Measurements from ENCODE around the gene SEPTIN3. TPM values are rescaled to one million over a fixed set of nuclear protein-coding genes. Genes with fewer than 3 reads are reported as not detected.

SEPTIN3 gene
- total and polyA plus RNA-seq, 10 of the 15 experiments (the other 5 are each of a cell fraction or from before 2014, with no cell fraction given) = 0.05 to 3.1 (median 0.87) TPM

- Histone ChIP-seq H3K79me2 (ENCODE audit: control insufficient read depth, insufficient read depth, low read length) (peaks cover 40% of the 10 kb centered on the region), H3K27me3 (replicated peaks in 1 of 2; ENCODE audit: control insufficient read depth in 2 of 2, insufficient read depth in 2 of 2, low read length in 1 of 2) (no peaks in the 10 kb centered on the region), H3K9me3 (replicated peaks; ENCODE audit: control insufficient read depth, insufficient read depth, low read length) (no peaks in the 10 kb centered on the region), H2AFZ (ENCODE audit: control insufficient read depth, low read depth, low read length) (no peak overlapping the region), H3K27ac (ENCODE audit: control insufficient read depth, insufficient read depth) (peak overlapping the region; percentile 94), H4K20me1 (ENCODE audit: control insufficient read depth, insufficient read depth) (no peaks in the 10 kb centered on the region), H3K4me2 (ENCODE audit: control insufficient read depth, insufficient read depth) (peak overlapping the region; percentile 94), H3K4me1 (ENCODE audit: control insufficient read depth, insufficient read depth, low read length) (peaks cover 75% of the 10 kb centered on the region), H3K9ac (ENCODE audit: control insufficient read depth, insufficient read depth, low read length) (peak overlapping the region; percentile 73), H3K36me3 (ENCODE audit: control insufficient read depth in 2 of 2, insufficient read depth in 2 of 2, low read length in 1 of 2) (peaks cover 19 to 20% of the 10 kb centered on the region in 2 experiments), H3K4me3 (no peak overlapping the region)
- BruUV-seq (replicated peaks) = TSS peak; percentile 90
- FAIRE-seq (peak; percentile 95), DNase-seq (ENCODE audit: low read depth, low spot score) (peak; percentile 98), ATAC-seq (peak; percentile 67)
- intact Hi-C loops (cut with micrococcal nuclease; ENCODE audit: unreplicated experiment) (loop anchor here (1.0 to 2.0 kb wide), 4 partner anchors 14 to 107 kb away; partner anchors contain the start of genes SREBF2 and TNFRSF13C), in situ Hi-C loops (cut with MboI) (loop anchor here (5.0 kb wide), 1 partner anchor 243 kb away; the partner anchor contains the start of gene MEI1)
- RAD21 ChIA-PET (ENCODE audit: unreplicated experiment) = interaction anchor here (0.9 to 8.6 kb wide), 23 partner anchors 9 to 498 kb away, joined by 3 to 408 read pairs (median 9); partner anchors contain the start of genes CCDC134, CENPM, MEI1 and SHISA8
- POLR2A ChIA-PET = interaction anchor here (0.6 to 12.6 kb wide), 21 partner anchors 10 to 500 kb away, joined by 3 to 599 read pairs (median 5); partner anchors contain the start of genes CENPM, MEI1, PMM1 and SHISA8
- CTCF ChIA-PET = interaction anchor here (0.7 to 8.3 kb wide), 39 partner anchors 10 to 500 kb away, joined by 3 to 234 read pairs (median 5); partner anchors contain the start of genes CCDC134, MEI1, SMDT1 and SMIM45
- 0% methylated on average over 13 of the region's 13 CpGs for WGBS (ENCODE audit: insufficient coverage, insufficient replicate concordance, low lambda C conversion rate, missing lambda C conversion rate)
- SMC1A ChIA-PET (ENCODE audit: uncharacterized antibody, unreplicated experiment) = interaction anchor here (0.7 to 11.9 kb wide), 28 partner anchors 9 to 273 kb away, joined by 3 to 321 read pairs (median 5); partner anchors contain the start of genes MEI1, NAGA, SHISA8 and SMIM45
- TF ChIP-seq NR2F1 (conservative IDR thresholded peaks at IDR 0.05) = peak; percentile 35; the same call in 1 of the 2 replicates
- peak; percentile 34; the same call in 1 of the 2 replicates for TF ChIP-seq IRF3 (IDR thresholded peaks at IDR 0.05)
- TF ChIP-seq SMARCA5 (IDR thresholded peaks at IDR 0.05) = peak; percentile 69
- no peak for TF ChIP-seq BCL3 (IDR thresholded peaks at IDR 0.05; ENCODE audit: borderline replicate concordance, insufficient read depth, low read depth, low read length, poor library complexity, severe bottlenecking)
- peak; percentile 92 for TF ChIP-seq RAD51 (IDR thresholded peaks at IDR 0.05)
- TF ChIP-seq MYC (IDR thresholded peaks at IDR 0.05; ENCODE audit: insufficient read depth, insufficient read length, insufficient replicate concordance, low read length, severe bottlenecking) = peak; percentile 66
- TF ChIP-seq BCL11A (IDR thresholded peaks at IDR 0.05; ENCODE audit: low read depth, low read length) = peak; percentile 45; the same call in 1 of the 2 replicates
- TF ChIP-seq, protein P1, sequence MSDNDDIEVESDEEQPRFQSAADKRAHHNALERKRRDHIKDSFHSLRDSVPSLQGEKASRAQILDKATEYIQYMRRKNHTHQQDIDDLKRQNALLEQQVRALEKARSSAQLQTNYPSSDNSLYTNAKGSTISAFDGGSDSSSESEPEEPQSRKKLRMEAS (IDR thresholded peaks at IDR 0.05; ENCODE audit: low read depth, low read length) = peak; percentile 88
- TF ChIP-seq NBN (IDR thresholded peaks at IDR 0.05) = peak; percentile 98
- peak; percentile 92 for TF ChIP-seq KLF5 (IDR thresholded peaks at IDR 0.05; ENCODE audit: partially characterized antibody)
- TF ChIP-seq ZNF687 (IDR thresholded peaks at IDR 0.05) = peak; percentile 93
- TF ChIP-seq ZNF217 (IDR thresholded peaks at IDR 0.05) = peak; percentile 39
- peak; percentile 54; the same call in 1 of the 2 replicates for TF ChIP-seq ASH2L (IDR thresholded peaks at IDR 0.05; ENCODE audit: borderline replicate concordance, low read depth)
- TF ChIP-seq HCFC1 (IDR thresholded peaks at IDR 0.05; ENCODE audit: low read length) = no peak
Observed at GRCh38 chr22:41939981-41940831, 29.0 kb upstream of the SEPTIN3 start.

Data from GM12878 (cell line).